NOMO-1 treated with DMSO at 0.1 percent for 48 hours (cell line): Measurements from ENCODE around the gene AGXT.

Experiments used
- DNase-seq: peaks from one replicate; lab custom pipeline; 2025; ENCODE audit not compliant: unreplicated experiment; lab: John Stamatoyannopoulos, UW

Gene AGXT

GRCh38 chr2:240913810-240914644, 45.4 kb downstream of the AGXT start:
- DNase-seq = peak; percentile 8

DNA sequence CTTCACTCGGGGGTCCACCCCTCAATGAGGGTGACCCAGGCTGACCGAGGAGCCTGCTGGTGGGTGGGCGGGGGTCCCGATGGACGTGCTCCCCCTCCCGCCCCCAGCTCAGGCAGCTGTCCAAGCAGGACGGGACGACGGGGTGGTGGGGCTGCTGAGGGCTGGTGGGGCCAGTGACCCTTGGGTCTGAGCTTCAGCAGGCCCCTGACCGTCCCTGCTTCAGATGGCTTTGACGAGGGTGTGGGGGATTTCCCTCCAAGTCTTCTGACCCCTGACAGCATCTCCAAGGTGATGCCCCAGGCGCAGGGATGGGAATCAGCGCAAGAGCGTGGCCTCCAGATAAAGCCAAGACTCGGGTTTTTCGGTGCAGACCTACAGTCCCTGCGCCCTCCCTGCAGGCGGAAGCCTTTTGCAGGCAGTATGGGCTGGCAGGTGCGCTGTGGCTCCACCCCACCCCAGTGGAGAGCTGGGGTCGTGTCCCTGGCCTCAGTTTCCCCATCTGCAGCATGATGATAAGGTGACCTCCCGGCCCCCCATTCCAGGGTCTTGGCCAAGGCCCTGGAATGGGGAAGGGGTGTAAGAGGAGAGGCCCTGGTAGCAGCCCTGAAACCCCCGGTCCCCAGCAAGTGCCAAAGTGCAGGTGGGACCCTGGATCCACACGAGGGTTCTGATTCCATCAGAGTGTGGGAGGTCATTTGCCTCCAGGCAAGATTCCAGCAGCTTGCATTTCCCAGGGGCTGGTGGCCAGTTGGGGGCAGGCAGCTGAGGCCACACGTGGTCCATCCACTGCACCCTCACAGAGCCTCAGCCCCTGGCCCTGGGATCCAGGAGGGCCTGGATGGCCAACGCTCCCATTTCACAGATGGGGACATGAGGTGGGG, 46.3 kb downstream of the AGXT start:
- DNase-seq = no peak

DNA sequence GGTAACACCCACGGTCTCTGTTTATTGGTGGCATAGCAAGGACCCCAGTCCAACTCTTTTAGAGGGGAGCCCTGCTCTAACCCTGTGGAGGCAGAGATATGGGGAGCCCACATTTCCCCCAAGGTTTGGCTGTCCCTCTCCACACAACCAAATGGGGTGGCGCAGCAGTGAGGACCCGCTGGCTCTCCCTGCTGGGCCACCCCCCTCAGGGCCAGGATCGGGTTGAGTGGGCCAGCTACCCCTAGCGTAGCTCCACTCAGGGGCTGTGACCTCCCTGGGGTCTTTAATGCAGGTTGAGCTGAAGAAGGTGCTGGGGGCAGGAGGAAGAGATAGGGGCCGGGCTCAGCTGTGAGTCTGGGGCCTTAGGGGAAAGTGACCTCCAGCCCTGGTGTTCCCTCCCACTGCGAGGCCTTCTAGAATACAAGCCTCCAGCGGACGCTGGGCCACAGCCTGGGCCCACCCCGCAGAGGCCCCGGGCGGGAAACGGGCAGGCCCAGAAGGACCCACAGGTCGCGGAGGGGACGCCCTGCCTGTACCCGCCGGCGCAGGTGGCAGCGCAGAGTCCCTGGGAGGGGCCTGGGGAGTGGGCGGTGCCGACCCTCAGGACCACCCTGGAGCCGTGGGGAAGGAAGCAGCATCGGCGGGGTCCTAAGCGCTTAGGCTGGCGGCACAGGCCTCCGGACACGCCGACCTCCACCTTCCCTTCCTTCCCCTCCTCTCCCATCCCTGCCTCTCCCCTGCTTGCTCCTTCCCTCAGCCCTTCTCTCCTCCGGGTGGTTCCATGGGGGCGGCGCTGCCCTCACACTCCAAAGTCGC, 47.1 kb downstream of the AGXT start:
- no peak for DNase-seq

- no peak for DNase-seq
Observed at GRCh38 chr2:240916571-240917008, 48.0 kb downstream of the AGXT start.

GRCh38 chr2:240917009-240917683, 48.5 kb downstream of the AGXT start:
- DNase-seq = no peak

GRCh38 chr2:240917684-240918257, 49.1 kb downstream of the AGXT start:
- DNase-seq = no peak

DNA sequence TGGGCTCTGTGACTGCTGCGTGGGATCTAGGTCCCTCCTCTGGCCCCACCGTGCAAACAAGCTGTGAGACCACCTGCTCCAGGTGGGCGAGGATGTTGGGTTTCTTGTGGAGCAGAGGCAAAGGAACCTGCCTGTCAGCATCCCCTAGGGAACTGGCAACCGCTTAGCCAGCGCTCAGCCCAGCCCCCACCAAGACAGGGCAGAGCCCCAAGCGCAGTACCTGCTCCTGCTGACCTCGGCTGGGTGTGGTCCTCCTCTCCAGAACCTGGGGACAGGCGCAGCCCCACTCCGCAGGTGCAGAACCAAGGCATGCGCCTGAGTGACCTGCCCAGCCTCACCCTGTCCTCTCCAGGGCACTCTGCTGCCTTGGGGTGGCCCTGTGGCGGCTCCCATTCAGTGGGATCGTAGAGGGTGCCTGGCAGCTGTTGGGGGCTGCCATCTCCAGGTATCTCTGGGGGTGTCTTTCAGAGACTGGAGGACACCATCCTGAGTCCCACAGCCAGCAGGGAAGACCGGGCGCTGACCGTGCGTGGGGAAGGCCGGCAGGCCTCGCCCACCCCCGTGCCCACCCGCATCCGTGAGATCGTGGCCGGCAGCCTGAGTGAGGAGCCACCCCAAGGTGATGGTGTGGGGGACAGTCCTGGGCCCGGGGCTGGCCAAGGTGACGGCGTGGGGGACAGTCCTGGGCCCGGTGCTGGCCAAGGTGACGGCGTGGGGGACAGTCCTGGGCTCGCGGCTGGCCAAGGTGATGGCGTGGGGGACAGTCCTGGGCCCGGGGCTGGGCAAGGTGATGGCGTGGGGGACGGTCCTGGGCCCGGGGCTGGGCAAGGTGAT, 49.9 kb downstream of the AGXT start:
- no peak for DNase-seq

DNA sequence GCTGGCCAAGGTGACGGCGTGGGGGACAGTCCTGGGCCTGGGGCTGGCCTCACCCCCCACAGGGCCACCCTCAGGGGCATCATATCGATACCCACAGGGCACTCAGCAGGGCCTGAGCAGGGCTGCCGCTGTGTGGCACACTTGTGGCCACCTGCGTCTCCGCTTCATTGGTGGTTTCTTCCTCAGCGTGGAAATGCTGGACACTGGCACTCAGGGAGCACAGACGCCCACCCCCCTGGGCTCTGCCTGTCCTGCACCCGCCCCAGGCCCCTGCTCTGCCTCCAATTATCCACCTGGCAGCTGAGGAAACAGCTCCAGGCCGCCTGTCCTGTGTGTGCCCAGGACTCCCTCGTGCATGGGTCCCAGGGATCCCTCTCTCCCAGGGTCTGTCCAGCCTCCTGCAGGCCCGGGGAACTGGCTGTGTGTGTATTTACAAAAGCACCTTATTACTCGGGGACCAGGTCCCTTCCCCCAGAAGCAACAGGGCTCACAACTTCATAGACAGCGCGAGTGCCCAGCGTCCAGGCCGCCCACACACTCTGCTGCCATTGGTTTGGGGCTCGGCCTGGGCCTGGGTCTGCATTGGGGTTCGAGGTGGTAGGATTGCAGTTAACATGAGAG, 50.6 kb downstream of the AGXT start:
- DNase-seq = no peak

DNA sequence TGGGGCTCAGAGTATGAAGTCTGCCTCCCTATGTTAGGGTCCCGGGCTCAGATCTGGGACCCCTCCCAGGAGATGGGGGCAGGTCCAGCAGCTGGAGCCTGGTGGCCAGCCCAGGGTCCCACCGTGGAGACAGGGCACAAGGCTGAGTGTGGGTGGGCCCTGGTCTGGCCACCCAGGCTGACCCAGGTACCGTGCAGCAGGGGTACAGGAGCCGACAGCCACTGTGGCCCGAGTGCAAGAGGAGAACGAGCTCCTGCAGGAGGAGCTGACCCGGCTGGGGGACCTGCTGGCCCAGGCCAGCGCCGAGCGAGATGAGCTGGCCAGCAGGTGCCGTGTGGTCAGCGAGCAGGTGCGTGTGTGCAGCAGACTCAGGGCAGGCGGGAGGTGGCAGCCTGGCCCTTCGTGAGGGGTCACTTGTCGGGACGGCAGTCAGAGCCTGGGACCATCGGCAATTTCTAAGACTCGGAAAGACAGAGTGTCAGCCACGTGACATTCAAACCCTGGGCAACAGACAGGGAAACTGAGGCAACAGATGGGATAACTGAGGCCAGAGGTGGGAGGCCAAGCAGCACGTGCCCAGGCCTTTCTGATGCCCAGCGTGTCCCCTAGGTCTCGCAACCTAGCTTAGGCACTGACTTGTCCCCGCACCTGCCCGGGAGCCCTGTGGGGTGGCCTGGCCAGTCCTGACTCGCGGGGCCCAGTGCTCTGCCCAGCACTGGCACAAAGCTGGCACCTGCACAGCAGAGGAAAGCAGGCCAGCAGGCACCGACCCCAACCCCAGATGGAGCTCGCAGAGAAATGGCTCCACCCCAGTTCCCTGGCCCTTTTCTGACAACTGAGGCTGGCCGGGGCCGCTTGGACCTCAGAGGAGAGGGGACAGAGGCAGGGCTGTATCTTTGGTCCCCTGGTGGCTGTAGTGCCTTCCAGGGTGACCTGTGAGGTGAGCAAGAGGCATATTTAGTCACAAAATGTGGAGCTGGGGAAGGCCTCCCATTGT, 51.5 kb downstream of the AGXT start:
- DNase-seq = no peak

DNA sequence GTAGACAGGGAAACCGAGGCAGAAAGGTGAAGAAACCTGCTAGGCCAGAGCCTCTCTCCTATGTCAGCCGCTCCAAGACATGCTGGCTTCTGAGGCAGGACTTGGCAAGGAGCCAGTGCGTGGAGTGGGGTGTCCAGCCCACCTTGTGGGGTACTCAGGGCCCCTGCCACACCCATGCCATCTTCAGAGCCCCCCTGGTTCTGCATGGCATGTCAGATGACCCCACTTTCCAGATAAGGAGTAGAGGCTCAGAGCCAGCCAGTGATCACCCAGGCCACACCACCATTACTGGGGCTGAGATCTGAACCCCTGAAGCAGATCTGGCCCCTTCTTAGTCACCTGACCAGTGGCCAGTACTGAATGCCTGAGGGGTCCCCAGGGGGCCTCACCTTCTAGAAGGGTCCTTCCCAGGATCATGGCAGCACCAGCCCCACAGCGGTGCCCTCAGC, 52.2 kb downstream of the AGXT start:
- no peak for DNase-seq

- DNase-seq = no peak
Observed at GRCh38 chr2:240921311-240921994, 52.8 kb downstream of the AGXT start.

DNA sequence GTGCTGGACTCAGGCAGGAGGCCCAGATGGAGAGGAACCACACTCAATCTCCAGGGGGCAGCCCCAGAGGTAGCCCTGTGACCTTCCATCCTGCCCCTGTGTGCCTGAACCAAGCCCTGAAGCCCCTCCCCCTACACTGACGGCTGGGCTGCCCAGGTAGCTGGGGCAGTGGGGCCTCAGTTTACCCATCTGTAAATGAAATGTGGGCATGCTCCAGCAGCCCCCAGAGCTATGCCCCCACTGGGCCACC, 53.3 kb downstream of the AGXT start:
- DNase-seq = no peak

DNA sequence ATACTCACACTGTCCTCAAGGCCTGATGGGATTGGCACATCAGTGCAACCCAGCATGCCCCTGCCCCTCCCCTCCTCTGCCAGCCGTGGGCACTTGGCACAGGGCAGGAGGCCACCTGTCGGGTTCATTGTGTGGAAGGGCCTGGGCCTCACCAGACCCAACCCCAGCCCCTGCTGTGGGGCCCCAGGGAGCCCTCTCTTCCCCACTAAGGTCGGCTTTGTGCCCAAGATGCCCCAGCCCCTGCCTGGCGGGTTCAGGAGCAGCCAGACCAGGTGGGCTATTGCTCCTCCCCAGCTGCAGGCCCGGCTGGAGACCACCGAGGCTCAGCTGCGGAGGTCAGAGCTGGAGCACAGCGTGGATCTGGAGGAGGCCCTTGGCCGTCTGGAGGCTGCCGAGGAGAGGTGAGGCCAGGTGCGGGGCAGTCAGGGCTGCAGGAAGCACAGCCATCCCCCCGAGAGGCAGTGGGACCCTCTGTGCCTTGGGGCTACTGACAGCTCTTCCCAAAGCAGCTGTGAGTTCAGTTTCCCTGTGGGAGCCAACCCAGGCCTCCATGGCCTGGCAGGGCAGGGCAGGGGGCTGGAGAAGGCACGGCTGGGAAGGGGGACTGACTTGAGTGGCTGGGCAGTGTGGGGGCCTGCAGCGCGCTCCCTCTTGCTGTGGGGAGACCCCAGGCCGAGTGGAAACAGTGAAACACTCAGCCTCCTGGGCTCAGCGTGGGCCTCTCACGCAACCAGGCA, 53.8 kb downstream of the AGXT start:
- no peak for DNase-seq

GRCh38 chr2:240922982-240923537, 54.4 kb downstream of the AGXT start:
- no peak for DNase-seq

DNA sequence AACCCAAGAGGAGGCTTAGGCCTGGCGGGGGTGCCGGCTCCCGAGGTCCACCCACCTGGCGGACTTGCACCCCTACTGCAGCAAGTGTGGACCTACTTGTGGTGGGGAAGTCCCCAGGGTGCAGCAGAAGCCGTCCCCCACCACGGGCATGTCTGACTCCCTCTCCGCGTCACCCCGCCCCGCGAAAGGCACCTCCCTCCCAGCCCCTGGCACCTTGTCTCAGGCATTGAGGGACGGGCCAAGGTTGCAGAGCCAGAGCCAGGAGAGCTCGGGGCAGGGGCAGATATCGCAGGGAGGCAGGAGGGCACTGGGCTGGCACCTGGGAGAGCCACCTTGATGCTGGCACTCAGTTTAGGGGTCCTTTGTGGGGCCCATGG, 56.6 kb downstream of the AGXT start:
- no peak for DNase-seq
